Mesendoderm (in vitro differentiated cells): Measurements from ENCODE around the gene ADAMTS12.

ENCODE experiments used
- DNase-seq: peaks from one replicate; pipeline ENCODE4 v3.0.0; 2013
- H2AK5ac ChIP-seq: 2 replicates; pipeline ENCODE4 v1.6.1; 2013; ENCODE audit warnings: low read length, inconsistent platforms
- H2BK120ac ChIP-seq: 2 replicates; pipeline ENCODE4 v1.6.1; 2013; ENCODE audit warnings: low read depth, mild to moderate bottlenecking, low read length, moderate library complexity, mixed read lengths
- H2BK15ac ChIP-seq: replicated peaks from 2 replicates; pipeline ENCODE4 v1.6.1; 2013; ENCODE audit warnings: low read depth, mild to moderate bottlenecking, moderate library complexity
- H2BK5ac ChIP-seq: 2 replicates; pipeline ENCODE4 v1.6.1; 2013; ENCODE audit warnings: low read length, inconsistent platforms
- H3K18ac ChIP-seq: 2 replicates; pipeline ENCODE4 v1.6.1; 2013; ENCODE audit warnings: mild to moderate bottlenecking, low read length, mixed read lengths
- H3K23ac ChIP-seq: one replicate; pipeline ENCODE4 v1.6.1; 2013; ENCODE audit warnings: low read length
- H3K27ac ChIP-seq: 2 replicates; pipeline ENCODE4 v1.5.1; 2013; ENCODE audit warnings: low read depth, mild to moderate bottlenecking, inconsistent platforms, low read length, moderate library complexity
- H3K27me3 ChIP-seq: 2 replicates; pipeline ENCODE4 v1.6.1; 2013; ENCODE audit warnings: low read length, control low read depth, mild to moderate bottlenecking, inconsistent platforms; ENCODE audit not compliant: insufficient read depth, poor library complexity
- H3K36me3 ChIP-seq: 2 replicates; pipeline ENCODE4 v1.6.1; 2013; ENCODE audit warnings: low read length, inconsistent platforms; ENCODE audit not compliant: control insufficient read depth, insufficient read depth
- H3K4ac ChIP-seq: one replicate; pipeline ENCODE4 v1.6.1; 2013; ENCODE audit warnings: low read depth, mild to moderate bottlenecking, low read length, moderate library complexity
- H3K4me1 ChIP-seq: 2 replicates; pipeline ENCODE4 v1.6.1; 2013; ENCODE audit warnings: low read depth, low read length, inconsistent platforms; ENCODE audit not compliant: control insufficient read depth
- H3K4me2 ChIP-seq: 2 replicates; pipeline ENCODE4 v1.6.1; 2013; ENCODE audit warnings: low read length
- H3K4me3 ChIP-seq: 2 replicates; pipeline ENCODE4 v1.5.1; 2013; ENCODE audit warnings: mild to moderate bottlenecking, low read length
- H3K56ac ChIP-seq: one replicate; pipeline ENCODE4 v1.6.1; 2013; ENCODE audit warnings: low read length
- H3K79me1 ChIP-seq: 2 replicates; pipeline ENCODE4 v1.6.1; 2013; ENCODE audit warnings: low read length, inconsistent platforms
- H3K79me2 ChIP-seq: 2 replicates; pipeline ENCODE4 v1.6.1; 2013; ENCODE audit warnings: mild to moderate bottlenecking, low read length; ENCODE audit not compliant: control insufficient read depth, insufficient read depth
- H3K9ac ChIP-seq: 2 replicates; pipeline ENCODE4 v1.6.1; 2013; ENCODE audit warnings: low read length, inconsistent platforms
- H4K5ac ChIP-seq: one replicate; pipeline ENCODE4 v1.6.1; 2013; ENCODE audit warnings: low read length
- H4K8ac ChIP-seq: one replicate; pipeline ENCODE4 v1.6.1; 2013; ENCODE audit warnings: low read depth, mild to moderate bottlenecking, control low read depth, low read length, moderate library complexity
- WGBS: extraction: QIAGEN DNeasy Blood & Tissue Kit; methylation state at CpG from one replicate; pipeline ENCODE4 v1.1.7; 2013; ENCODE audit warnings: low lambda C conversion rate, missing lambda C conversion rate; ENCODE audit not compliant: insufficient coverage; ENCODE audit errors: extremely low coverage; 5-methylcytosine and 5-hydroxymethylcytosine counted together

ADAMTS12 gene

DNA sequence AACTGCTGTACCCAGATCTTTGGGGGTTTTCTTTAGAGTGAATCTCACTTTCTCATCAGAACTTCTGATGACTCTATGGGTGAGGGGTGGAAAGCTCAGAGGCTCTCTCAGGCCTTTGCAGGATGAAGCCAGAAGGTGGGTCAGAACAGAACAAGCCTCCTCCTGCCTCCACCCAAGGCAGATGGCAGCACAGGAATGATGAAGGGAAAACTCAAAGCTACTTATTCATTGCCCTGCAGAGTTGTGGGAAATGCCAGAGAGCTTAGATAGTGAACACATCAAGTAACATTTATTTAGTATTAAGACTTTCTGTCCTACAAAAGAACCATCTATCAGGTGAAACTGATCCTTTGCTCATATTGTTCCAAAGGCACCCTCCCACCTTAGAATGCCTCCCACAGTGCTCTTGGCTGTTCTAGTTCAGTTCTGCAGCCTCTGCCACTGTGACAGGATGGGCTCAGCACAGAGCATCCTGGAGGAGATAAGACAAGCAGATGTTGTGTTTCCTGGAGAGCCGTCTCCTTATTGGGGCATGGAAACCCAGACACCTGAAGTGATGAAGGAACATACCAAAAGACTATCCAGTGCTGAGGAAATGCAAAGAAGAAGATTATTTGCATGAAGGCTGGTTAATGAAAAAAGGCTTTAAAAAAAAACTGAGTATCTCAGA is 146.6 kb downstream of the ADAMTS12 start:
- H3K27me3 ChIP-seq: no peaks in the 10 kb centered on the region
- no CpG with 5 or more reads among the region's 1 CpG for whole genome bisulfite sequencing

DNA sequence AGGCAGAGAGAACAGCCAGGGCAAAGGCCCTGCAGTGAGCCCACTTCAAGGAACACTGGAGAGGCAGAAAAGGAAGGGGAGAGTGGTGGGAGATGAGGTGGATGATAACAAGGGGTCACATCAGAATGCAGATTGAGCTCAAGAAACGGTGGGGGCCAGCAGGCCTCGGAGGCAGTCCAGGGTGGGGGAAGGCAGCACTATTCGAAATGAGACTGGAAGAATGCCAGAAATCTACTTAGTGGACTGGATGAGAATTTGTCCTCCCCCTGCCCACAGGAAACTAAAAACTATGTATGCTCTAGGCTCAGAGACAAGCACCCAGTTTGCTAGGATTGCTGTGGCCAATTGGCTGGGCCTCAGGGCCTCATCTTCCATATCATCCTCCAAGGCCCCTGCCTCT is 148.7 kb downstream of the ADAMTS12 start:
- H3K79me1 ChIP-seq: no peaks in the 10 kb centered on the region
- H2AK5ac ChIP-seq: no peak overlapping the region
- H2BK5ac ChIP-seq: no peak overlapping the region
- H2BK15ac ChIP-seq: no peak overlapping the region
- no peaks in the 10 kb centered on the region for H3K27me3 ChIP-seq
- no peaks in the 10 kb centered on the region for H3K79me2 ChIP-seq
- H3K4me1 ChIP-seq: no peaks in the 10 kb centered on the region
- no peak overlapping the region for H4K8ac ChIP-seq
- no peak overlapping the region for H4K5ac ChIP-seq
- no peak overlapping the region for H3K27ac ChIP-seq
- H2BK120ac ChIP-seq: no peak overlapping the region
- H3K56ac ChIP-seq: no peak overlapping the region
- H3K18ac ChIP-seq: no peak overlapping the region
- H3K4me2 ChIP-seq: no peak overlapping the region
- no peak overlapping the region for H3K23ac ChIP-seq
- no peak overlapping the region for H3K9ac ChIP-seq
- no peaks in the 10 kb centered on the region for H3K36me3 ChIP-seq
- no peak for DNase-seq
- no peak overlapping the region for H3K4ac ChIP-seq
- H3K4me3 ChIP-seq: no peak overlapping the region
- no CpG with 5 or more reads among the region's 3 CpGs for WGBS

More for the DNA sequence above, 146.6 kb downstream of the ADAMTS12 start:
- Histone ChIP-seq H3K56ac (no peak overlapping the region), H3K18ac (no peak overlapping the region), H3K9ac (no peak overlapping the region), H4K8ac (no peak overlapping the region), H3K4me1 (no peaks in the 10 kb centered on the region), H3K79me2 (no peaks in the 10 kb centered on the region), H3K23ac (no peak overlapping the region), H2BK120ac (no peak overlapping the region), H3K36me3 (no peaks in the 10 kb centered on the region), H3K79me1 (no peaks in the 10 kb centered on the region), H2BK15ac (no peak overlapping the region), H3K27ac (no peak overlapping the region), H3K4me2 (no peak overlapping the region), H2AK5ac (no peak overlapping the region), H3K4ac (no peak overlapping the region), H4K5ac (no peak overlapping the region), H3K4me3 (no peak overlapping the region), H2BK5ac (no peak overlapping the region)
- no peak for DNase-seq

GRCh38 chr5:33742181-33742580 is 149.6 kb downstream of the ADAMTS12 start:
- no peaks in the 10 kb centered on the region for H3K4me1 ChIP-seq
- H3K79me2 ChIP-seq: no peaks in the 10 kb centered on the region
- no peak overlapping the region for H3K18ac ChIP-seq
- no peak overlapping the region for H3K27ac ChIP-seq
- H3K27me3 ChIP-seq: no peaks in the 10 kb centered on the region
- no peak for DNase-seq
- H3K9ac ChIP-seq: no peak overlapping the region
- H2BK120ac ChIP-seq: no peak overlapping the region
- H3K56ac ChIP-seq: no peak overlapping the region
- H3K36me3 ChIP-seq: no peaks in the 10 kb centered on the region
- no peak overlapping the region for H3K4me3 ChIP-seq
- H3K4ac ChIP-seq: no peak overlapping the region
- H2BK5ac ChIP-seq: no peak overlapping the region
- no peak overlapping the region for H3K4me2 ChIP-seq
- no peak overlapping the region for H2BK15ac ChIP-seq
- H3K79me1 ChIP-seq: no peaks in the 10 kb centered on the region
- H2AK5ac ChIP-seq: no peak overlapping the region
- H3K23ac ChIP-seq: no peak overlapping the region
- no peak overlapping the region for H4K8ac ChIP-seq
- H4K5ac ChIP-seq: no peak overlapping the region
- no CpG with 5 or more reads among the region's 2 CpGs for WGBS

DNA sequence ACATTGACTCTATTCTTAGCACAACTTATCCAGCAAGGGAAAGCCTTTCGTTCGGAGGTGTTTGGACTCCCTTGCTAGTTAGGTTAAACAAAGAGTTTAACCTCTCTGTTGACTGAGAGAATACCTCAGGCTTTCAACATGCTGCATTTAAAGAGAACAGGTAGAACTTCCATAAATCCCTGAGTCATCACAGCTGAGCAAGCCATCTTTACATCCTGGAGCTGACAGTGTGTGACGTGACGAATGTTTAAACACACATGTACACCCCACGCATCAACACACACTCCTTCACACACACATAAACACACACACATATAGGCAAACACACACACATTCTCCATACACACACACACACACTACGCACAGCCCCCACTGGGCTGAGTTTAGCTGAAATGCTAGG is 152.8 kb downstream of the ADAMTS12 start:
- H3K27me3 ChIP-seq: no peaks in the 10 kb centered on the region
- no peaks in the 10 kb centered on the region for H3K79me1 ChIP-seq
- no peak overlapping the region for H3K56ac ChIP-seq
- H4K8ac ChIP-seq: no peak overlapping the region
- no peaks in the 10 kb centered on the region for H3K4me1 ChIP-seq
- no peak overlapping the region for H3K9ac ChIP-seq
- H2BK120ac ChIP-seq: no peak overlapping the region
- H2BK15ac ChIP-seq: no peak overlapping the region
- H4K5ac ChIP-seq: no peak overlapping the region
- no peak overlapping the region for H3K18ac ChIP-seq
- no peak overlapping the region for H3K4me3 ChIP-seq
- H3K4ac ChIP-seq: no peak overlapping the region
- DNase-seq: no peak
- no peak overlapping the region for H3K4me2 ChIP-seq
- H3K79me2 ChIP-seq: no peaks in the 10 kb centered on the region
- no peak overlapping the region for H3K27ac ChIP-seq
- H2AK5ac ChIP-seq: no peak overlapping the region
- no peaks in the 10 kb centered on the region for H3K36me3 ChIP-seq
- no CpG with 5 or more reads among the region's 6 CpGs for WGBS
- H3K23ac ChIP-seq: no peak overlapping the region
- no peak overlapping the region for H2BK5ac ChIP-seq

DNA sequence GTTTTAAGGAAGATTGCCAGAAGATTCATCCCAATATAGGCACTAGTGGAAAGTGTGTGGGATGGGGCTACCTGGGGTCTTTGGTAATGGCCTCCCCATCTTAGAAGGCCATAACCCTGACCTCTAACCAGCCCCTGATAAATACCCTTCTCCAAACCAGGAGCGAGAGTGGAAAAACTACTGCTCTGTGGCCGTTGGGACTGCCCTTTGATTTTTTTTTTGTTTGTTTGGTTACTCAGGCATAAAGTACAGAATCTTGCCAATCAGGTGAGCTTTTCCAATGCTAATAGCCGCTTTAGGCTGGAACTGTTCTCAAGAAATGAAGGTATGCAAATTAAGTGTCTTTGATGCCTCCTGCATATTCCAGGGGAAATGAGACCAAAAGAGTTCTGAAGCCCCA is 153.7 kb downstream of the ADAMTS12 start:
- Histone ChIP-seq H3K4me1 (no peaks in the 10 kb centered on the region), H2BK15ac (no peak overlapping the region), H3K79me2 (no peaks in the 10 kb centered on the region), H2BK120ac (no peak overlapping the region), H3K36me3 (no peaks in the 10 kb centered on the region), H4K8ac (no peak overlapping the region), H3K4me3 (no peak overlapping the region), H3K23ac (no peak overlapping the region), H2AK5ac (no peak overlapping the region), H3K27ac (no peak overlapping the region), H2BK5ac (no peak overlapping the region), H3K79me1 (no peaks in the 10 kb centered on the region), H3K9ac (no peak overlapping the region), H3K18ac (no peak overlapping the region), H3K4me2 (no peak overlapping the region), H3K4ac (no peak overlapping the region), H4K5ac (no peak overlapping the region), H3K27me3 (no peaks in the 10 kb centered on the region), H3K56ac (no peak overlapping the region)
- WGBS: no CpG with 5 or more reads among the region's 3 CpGs
- no peak for DNase-seq

GRCh38 chr5:33737697-33738096 is 154.1 kb downstream of the ADAMTS12 start:
- no peak overlapping the region for H2AK5ac ChIP-seq
- no peak overlapping the region for H3K4me2 ChIP-seq
- H3K36me3 ChIP-seq: no peaks in the 10 kb centered on the region
- no peak overlapping the region for H3K27ac ChIP-seq
- H2BK120ac ChIP-seq: no peak overlapping the region
- H4K8ac ChIP-seq: no peak overlapping the region
- no peak overlapping the region for H4K5ac ChIP-seq
- WGBS: no CpG with 5 or more reads among the region's 2 CpGs
- no peak overlapping the region for H2BK15ac ChIP-seq
- H3K18ac ChIP-seq: no peak overlapping the region
- H3K23ac ChIP-seq: no peak overlapping the region
- DNase-seq: no peak
- H3K9ac ChIP-seq: no peak overlapping the region
- H3K4me3 ChIP-seq: no peak overlapping the region
- no peak overlapping the region for H3K56ac ChIP-seq
- no peaks in the 10 kb centered on the region for H3K4me1 ChIP-seq
- no peaks in the 10 kb centered on the region for H3K79me1 ChIP-seq
- no peaks in the 10 kb centered on the region for H3K27me3 ChIP-seq
- no peak overlapping the region for H3K4ac ChIP-seq
- no peak overlapping the region for H2BK5ac ChIP-seq
- no peaks in the 10 kb centered on the region for H3K79me2 ChIP-seq
